HG03103 (cell line): ENCODE measurements around the gene ZNF423.

Experiments used
- ATAC-seq: cut with Tn5 transposase; IDR thresholded peaks from one replicate; pipeline ENCODE4 v1.9.1; 2021; ENCODE audit warnings: low read depth; ENCODE audit not compliant: unreplicated experiment

ZNF423 gene

GRCh38 chr16:49504626-49505025, 351.3 kb downstream of the ZNF423 start:
- ATAC-seq, result no peak

- ATAC-seq, result no peak
These were observed 351.9 kb downstream of the ZNF423 start for GRCh38 chr16:49504023-49504364.

GRCh38 chr16:49503256-49504022, 352.5 kb downstream of the ZNF423 start:
- ATAC-seq, result no peak

GRCh38 chr16:49502136-49502881, 353.6 kb downstream of the ZNF423 start:
- ATAC-seq, result no peak

- ATAC-seq, result no peak
These were observed 355.9 kb downstream of the ZNF423 start for GRCh38 chr16:49499869-49500610.

GRCh38 chr16:49499414-49499785, 356.5 kb downstream of the ZNF423 start:
- ATAC-seq, result no peak

GRCh38 chr16:49498666-49499413, 357.1 kb downstream of the ZNF423 start:
- ATAC-seq, result no peak

GRCh38 chr16:49498264-49498663, 357.6 kb downstream of the ZNF423 start:
- no peak for ATAC-seq

- no peak for ATAC-seq
These were observed 358.4 kb downstream of the ZNF423 start for GRCh38 chr16:49497466-49497865.

- ATAC-seq, result no peak
These were observed 359.3 kb downstream of the ZNF423 start for GRCh38 chr16:49496656-49497055.

GRCh38 chr16:49495596-49496355, 360.1 kb downstream of the ZNF423 start:
- ATAC-seq, result no peak

GRCh38 chr16:49494891-49495566, 360.9 kb downstream of the ZNF423 start:
- ATAC-seq, result no peak

- ATAC-seq, result no peak
These were observed 361.4 kb downstream of the ZNF423 start for GRCh38 chr16:49494474-49494873.

GRCh38 chr16:49493836-49494235, 362.1 kb downstream of the ZNF423 start:
- no peak for ATAC-seq

GRCh38 chr16:49492896-49493626, 362.9 kb downstream of the ZNF423 start:
- ATAC-seq, result no peak

GRCh38 chr16:49491771-49492761, 363.8 kb downstream of the ZNF423 start:
- peak; percentile 83 for ATAC-seq

GRCh38 chr16:49491106-49491670, 364.7 kb downstream of the ZNF423 start:
- ATAC-seq, result no peak
